ENCODE measurements around the gene STRIP1.

DNA sequence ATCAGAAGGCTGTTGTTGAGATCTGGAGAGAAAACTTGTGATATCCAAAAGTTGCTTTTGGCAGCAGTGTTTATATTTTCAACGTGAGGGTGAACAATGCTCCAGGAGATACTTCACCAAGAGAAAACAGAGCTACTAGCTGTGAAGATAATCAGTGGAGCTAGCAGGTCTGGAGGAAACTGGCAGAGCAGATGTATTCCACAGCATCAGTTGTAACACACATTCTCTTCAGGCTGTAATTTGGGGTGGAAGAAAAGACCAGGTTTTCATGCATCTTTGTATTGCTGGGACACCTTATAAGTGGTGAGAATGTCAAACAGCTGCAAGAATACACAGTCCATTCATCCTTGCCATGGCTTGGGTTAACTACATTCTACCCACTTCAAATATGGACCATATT lies 27.9 kb upstream of the STRIP1 start:
- TF ChIP-seq EZH2 (IDR thresholded peaks at IDR 0.05; ENCODE audit: borderline replicate concordance, control insufficient read depth, low read depth, low read length) (no peak), IKZF1 (conservative IDR thresholded peaks at IDR 0.05) (no peak), MYC (IDR thresholded peaks at IDR 0.05; ENCODE audit: insufficient read depth, insufficient read length, insufficient replicate concordance, low read length, severe bottlenecking) (no peak), RFX5 (IDR thresholded peaks at IDR 0.05; ENCODE audit: low read depth, low read length) (no peak), CTCF (IDR thresholded peaks at IDR 0.05 in 2 of 3, conservative IDR thresholded peaks at IDR 0.05 in 1 of 3; ENCODE audit: control insufficient read depth in 2 of 3, extremely low read depth in 1 of 3, insufficient read depth in 1 of 3, low read depth in 3 of 3, low read length in 3 of 3) (no peak)
